GM04503 (cell line): ENCODE results near the gene CLDND2.

Experiments
- DNase-seq: peaks from one replicate; pipeline ENCODE4 v3.0.0-alpha.2; 2012; ENCODE audit warnings: low read depth

CLDND2 gene

DNA sequence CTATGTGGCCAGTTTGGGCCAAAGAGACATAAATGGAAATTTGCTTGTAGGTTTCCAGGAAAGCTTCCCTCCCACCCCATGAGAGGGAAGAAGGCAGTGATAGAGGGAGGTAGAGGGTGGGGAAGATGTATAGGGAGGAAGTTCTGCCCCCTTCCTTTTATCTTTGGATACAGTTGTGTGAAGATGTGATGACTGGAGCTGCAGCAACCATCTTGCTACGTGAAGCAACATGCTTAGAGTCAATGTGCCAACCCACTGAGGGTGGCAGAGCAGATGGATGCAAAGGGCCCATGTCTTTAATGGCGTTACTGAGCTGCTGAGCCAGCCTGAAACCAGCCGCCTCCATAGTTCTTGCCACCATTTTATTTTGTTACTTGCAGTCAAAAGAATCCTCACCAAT is 37.6 kb downstream of the CLDND2 start:
- DNase-seq, result no peak

DNA sequence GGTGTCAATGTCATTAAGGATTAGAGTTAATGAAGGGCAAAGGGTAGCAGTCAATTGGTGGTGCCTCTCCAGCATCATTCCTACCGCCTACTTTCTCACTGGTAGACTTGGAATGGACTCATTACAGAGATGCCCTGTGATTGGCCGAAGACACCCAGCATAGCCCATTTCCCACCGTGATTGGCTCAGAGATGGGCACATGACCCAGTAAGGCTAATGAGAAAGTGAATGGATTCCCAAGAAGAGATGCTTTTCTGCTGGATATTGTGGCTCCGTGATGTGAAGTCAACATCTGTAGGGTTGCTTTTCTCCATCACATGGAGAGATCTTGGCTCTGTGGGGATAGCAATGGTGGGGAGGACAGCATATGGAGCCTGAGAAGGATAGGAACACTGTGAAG is 38.4 kb downstream of the CLDND2 start:
- DNase-seq, result no peak

DNA sequence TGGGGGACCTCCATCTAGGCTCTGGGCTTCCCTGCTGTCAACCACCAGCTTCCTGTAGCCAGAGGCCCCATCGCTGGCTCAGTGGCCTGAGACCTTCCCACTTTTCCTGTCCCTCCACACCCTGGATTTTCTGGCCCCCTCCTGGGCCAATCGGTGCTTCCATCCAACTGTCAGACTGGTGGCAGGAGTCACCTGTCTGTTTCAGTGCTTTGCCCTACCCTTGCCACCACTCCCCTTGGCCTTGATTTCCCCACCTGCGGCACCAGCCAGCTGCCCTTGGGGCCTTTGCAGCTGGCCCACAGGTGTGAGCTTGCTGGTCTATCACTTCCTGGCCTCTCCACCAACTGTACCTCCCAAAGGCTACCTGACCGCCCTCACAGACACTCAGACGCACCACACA is 39.4 kb downstream of the CLDND2 start:
- no peak for DNase-seq

DNA sequence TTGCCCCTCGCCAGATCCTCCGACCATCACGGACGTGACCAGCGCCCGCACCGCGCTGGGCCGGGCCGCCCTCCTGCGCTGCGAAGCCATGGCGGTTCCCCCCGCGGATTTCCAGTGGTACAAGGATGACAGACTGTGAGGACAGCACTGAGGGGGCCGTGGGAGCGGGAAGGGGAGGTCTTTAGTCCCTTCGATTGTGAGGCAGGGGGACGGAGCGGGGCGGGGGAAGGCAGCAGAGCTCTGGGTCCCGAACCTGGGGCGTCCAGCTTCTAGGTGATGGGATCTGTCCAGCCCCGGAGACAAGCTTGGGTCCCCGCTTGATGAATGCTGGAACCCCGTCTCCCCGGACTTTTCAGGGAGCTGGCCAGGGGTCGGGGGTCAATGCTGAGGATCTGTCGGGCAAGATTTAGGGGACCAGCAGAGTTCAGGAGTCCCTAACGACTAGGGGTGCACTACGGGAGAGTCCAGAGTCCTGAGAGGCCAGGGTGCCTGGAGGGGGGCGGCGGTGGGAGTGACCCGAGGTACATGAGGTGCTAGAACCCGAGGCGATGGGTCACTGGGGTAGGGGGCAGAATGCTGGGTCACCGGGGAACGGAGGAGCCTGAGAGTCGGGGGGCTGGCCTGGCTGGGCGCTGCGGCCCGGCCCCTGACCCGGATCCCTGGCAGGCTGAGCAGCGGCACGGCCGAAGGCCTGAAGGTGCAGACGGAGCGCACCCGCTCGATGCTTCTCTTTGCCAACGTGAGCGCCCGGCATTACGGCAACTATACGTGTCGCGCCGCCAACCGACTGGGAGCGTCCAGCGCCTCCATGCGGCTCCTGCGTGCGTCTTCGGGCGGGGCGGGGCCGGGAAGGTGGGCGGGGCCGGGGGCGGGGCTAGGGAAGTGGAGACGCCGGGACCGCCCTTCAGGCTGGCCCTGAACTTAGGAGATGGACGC is 41.5 kb downstream of the CLDND2 start:
- no peak for DNase-seq

DNA sequence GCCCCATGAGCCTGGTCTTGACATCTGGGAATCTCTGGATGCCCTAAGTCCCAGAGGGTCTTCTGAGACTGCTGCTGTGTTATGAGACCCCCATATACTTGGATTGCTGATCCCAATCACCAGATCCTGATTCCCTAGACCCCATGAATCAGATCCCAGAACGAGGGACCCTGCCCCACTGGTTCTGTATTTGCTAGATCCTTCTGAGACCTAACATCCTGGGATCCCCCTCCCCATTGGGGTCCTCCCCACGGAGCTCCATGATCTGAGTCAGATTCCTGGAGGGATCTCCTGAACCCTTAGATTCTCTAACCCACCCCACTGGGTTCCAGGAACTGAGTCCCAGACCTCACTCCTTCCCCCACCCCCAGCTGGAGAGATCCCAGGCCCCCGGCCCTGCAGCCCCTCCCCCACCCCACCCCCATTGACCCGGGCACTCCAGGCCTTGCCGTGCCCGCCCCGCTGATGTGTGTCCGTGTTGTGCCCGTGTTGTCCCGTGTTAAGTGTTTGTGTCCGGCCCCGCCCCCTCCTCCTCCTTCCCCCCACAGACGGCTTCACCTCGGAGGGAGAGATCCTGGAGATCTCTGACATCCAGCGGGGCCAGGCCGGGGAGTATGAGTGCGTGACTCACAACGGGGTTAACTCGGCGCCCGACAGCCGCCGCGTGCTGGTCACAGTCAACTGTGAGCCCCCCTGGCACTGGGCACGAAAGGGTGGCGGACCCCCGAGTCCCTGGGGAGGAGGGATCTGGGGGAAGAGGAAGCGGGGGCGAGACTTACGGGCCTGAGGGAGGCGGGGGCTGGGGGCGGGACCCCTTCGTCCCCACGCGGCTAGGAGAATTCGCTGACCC is 42.4 kb downstream of the CLDND2 start:
- no peak for DNase-seq

DNA sequence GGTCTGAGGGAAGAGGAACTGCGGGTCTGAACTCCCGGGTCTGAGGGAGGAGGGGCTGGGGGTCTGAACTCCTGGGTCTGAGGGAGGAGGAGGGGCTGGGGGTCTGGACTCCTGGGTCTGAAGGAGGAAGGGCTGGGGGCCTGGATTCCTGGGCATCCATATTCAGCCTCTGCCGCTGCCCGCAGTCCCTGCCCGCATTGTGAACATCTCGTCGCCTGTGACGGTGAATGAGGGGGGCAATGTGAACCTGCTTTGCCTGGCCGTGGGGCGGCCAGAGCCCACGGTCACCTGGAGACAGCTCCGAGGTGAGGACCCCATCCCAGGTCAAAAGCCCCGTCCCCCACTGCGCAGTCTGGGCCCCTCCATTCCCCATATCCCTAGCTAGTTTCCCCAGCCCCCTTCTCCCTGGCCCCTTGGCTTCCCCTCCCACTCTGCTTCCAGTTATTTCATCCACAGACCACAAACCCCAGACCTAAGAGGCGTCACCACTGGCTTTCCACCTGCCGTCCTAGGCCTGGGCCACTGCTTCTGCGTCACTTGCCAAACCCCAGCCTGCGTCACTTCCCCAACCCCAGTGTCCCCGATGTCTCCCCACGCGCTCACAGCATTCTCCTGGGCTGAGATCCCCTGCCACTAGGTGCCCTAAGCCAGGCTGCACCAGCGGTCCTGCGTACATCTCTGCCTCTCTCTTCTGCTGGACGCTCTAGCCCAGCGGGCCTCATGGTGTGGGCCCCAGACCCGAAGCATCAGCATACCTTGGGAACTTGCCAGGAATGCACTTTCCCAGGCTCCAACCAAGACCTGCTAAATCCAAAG is 43.4 kb downstream of the CLDND2 start:
- DNase-seq, result no peak

DNA sequence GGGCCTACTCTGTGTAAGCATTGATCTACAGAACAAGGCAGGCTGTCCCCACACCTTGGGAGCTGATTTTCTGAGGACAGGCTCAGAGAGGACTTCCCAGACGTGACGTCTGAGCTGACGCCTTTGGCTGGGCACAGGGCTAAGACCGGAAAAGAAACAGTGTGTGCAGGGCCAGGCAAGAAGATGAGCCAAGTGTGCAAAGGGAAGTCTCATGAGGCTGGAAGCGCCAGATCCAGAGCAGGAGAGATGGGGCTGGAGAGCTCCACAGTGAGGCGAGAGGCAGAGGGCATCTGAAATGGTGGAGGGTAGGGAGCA is 44.7 kb downstream of the CLDND2 start:
- no peak for DNase-seq

DNA sequence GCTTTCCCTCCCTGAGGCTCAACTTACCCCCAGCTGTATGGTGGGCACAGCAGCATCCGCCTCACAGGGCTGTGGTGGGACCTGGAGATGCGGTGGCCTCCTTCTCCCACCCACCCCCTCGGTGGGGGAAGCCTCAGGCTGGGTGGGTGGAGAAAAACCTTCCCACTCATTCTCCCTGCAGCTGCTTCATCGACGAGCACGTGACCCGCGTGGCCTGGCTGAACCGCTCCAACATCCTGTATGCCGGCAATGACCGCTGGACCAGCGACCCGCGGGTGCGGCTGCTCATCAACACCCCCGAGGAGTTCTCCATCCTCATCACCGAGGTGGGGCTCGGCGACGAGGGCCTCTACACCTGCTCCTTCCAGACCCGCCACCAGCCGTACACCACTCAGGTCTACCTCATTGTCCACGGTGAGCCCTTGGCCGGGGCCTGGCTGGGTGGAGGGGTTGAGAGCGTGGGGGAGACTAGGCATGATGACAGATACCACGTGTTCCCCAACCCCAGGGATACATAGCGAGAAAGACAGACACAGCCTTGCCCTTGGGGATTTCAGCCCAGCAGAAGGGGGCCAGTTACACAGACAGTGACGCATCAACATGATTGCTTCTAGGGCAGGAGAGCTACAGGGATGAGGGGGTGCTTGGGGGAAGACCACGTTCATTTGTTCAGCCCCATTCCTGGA is 45.2 kb downstream of the CLDND2 start:
- DNase-seq, result no peak

DNA sequence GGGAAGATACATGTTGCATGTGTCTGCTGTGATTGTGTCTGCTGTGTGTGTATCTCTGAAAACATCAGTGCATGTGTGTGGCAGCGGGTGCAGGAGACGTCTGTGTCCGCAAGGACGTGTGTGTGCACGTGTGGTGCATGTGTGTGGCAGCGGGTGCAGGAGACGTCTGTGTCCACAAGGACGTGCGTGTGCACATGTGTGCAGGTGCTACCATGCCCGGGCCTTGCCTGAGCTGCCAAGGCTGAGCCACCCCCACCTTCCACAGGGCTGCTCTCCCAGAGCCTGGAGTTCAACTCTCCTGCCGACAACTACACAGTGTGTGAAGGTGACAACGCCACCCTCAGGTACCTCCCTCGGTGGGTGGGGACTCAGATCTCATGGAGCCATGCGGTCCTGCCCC is 47.0 kb downstream of the CLDND2 start:
- DNase-seq, result no peak

DNA sequence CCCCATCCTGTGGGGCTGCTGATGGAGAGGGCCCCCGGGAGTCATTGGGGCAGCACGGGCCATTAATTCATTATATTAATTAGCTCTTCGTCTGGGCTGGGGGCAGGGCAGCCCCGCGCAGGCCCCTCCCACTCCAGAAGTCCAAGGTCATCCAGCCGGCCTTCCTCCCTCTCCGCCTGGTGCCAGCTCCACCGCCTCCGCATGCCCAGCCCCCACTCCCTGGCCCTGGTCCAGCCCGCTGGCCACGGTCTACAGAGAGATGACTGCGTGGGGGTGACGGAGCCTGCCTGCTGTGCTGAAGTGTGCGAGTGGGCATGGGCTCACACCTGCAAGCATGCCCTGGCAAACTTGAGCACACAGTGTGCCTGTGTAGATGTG is 48.5 kb downstream of the CLDND2 start:
- no peak for DNase-seq

DNA sequence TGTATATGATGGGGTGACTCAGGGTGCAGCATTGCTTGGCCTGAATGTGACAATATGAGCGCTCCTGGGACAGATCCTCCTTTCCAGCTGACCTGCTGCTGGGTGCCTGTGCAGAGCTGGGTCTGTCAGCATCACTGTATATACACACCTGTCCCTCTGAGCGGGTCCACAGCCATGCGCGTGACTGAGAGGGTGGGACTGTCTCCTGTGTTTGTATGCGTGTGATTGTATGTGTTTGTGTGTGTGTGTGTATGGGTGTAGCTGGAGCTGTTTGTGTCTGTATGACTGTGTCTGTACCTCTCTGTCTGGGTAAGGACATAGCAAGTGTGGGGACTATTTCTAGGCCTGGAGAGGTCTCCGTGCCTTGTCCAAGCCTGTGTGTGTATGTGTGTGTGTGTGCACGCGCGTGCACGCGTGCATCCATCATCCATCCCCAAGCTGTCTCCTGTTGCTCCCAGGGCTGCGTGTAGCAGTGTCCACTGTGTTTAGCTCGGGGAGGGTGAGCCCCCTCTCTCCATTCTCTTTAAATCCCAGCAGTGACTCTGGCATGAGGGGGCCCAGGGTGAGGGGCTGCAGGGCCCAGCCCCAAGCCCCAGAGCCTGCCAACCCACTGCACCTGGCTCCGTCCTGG is 49.0 kb downstream of the CLDND2 start:
- no peak for DNase-seq

DNA sequence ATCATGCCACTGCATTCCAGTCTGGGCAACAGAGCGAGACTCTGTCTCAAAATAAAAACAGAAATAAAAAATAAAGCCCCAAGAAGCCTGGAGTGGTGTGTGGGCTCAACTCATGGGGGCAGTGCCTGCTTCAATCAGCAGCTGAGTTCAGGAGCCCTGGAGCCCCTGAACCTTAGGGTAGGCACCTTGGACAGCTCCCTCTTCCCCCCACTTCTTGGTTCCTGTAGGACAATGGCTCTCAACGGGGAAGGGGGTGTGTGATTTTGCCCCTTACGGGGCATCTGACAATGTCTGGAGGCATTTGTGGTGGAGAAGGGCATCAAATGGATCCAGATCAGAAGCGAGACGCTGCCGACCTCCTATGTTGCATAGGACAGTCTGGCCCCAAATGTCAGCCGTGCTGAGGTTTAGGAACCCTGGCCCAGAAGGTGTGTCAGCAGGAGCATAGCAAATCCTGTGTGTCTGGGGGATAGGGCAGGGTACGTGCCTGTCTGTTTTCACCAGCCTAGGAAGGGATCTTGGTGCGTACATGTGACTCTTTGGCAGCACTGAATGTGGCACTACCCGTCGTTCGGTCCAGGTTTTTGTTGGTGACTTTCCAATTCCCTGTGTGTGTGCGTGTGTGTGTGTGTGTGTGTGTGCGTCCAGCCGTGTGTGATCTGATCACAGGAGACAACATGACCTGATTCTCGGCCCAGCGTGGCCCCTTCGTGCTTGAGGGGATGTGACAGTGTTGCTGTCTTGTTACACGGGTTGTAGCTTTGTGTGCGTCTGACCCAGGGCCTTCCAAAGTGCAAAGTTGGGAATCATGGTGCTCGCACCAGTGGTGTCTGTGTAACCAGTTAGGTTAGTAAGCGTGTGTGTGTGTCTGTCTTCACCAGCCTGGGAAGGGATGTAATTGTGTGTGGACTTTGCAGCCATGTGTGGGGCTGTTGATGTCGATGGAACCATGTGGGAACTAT is 49.8 kb downstream of the CLDND2 start:
- DNase-seq, result no peak

DNA sequence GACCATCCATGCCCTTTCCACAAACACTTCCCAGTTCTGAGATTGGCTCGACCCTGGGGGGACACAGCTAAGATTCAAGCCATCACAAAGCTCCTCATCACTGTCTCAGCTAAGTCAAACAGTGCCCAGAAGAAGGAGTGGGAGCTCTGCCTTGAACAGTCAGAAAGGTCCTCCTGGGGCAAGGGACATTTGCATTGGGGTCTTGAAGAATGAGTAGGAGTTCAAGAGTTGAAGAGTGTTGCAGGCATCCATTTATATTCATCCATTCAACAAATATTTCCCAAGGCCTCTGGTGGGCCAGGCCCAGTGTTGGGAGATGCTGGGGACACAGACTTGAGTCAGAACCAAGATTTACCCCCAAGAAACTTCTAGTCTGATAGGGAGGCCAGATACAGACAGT is 50.8 kb downstream of the CLDND2 start:
- DNase-seq, result no peak

DNA sequence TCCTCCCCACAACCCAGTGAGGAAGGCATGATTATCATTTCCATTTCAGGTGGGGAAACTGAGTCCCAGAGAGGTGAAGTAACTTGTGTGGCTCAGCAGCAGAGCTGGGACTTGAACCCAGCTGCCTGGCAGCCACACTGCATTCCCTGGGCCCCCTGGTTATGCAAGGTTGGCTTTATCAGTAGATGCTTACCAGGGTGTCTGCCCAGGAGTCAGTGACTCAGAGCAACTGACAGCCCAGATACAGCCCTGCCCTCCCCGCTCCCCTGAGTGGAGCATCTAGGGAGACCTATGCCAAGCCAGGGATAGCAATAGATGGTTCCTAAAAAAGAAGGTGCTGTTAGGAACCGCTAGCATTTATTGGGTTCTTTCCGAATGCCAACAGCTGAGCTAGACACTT is 51.4 kb downstream of the CLDND2 start:
- DNase-seq, result no peak
